Activated CD8-positive, alpha-beta memory T cell treated with anti-CD3 and anti-CD28 coated beads, Interleukin-2, amount 50 U/mL, for 24 hours (primary cell): ENCODE results near the gene TRIM29.

Experiments
- DNase-seq: peaks from one replicate; pipeline ENCODE4 v3.0.0-alpha.2; 2020; ENCODE audit errors: extremely low read depth

The TRIM29 gene

DNA sequence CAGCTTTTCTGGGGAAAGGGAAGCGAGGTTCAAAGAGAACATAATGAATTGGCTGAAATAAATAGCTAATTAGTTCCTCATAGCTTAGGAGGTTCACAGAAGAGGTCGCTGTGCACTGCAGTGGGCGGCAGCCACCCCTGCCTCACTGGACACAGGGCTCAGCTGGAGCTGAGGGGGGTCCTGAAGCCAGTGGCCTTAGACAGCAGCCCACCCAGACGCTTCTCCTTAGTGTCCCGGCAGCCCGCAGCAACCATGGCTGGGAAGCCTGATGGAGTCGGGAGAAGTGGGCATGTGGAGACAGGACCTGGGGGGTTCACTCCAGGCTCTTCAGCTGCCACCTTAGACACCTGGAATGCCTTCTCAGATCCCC is 75.4 kb downstream of the TRIM29 start:
- DNase-seq = no peak

DNA sequence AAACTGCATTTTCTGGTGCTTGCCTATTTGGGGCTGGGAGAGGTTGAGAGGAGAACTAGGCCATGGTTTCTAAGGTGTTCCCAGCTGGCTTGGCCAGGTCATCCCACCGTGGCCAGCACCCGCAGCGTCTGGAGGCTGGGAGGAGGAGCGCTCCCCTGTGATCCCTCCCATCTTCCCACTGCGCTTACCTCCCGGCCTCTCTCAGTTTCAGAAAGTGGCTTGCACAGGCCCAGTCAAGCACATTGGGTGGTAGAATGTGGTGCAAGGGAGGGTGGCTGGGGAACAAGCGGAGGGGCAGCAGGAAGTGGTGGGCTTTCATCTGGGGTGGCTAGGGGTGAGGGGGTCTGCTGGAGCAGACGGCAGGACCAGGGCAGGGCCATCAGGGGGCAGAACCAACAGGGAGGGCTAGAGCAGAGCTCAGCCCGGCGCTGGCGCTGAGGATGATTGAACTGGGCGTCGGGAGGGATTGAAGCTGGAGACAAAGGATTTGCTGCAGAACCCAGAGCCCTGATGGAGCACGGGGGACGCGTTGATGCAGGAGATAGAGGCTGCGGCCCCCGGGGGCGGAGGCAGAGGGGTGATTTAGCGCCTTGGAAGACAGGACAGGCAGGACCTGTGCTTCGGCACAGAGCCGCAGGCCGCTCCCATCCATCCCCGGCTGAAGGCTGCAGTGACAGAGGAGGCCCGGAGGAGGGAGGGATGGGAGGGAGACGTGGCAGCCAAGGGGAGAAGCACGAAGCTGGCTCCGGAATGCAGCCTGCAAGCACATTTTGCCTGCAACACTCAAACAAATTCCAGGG is 76.0 kb downstream of the TRIM29 start:
- DNase-seq = no peak
